Neuronal stem cell (in vitro differentiated cells): ENCODE results near the gene VDR.

ENCODE experiments used
- DNase-seq: peaks from one replicate; pipeline ENCODE4 v3.0.0-alpha.2; 2013; ENCODE audit warnings: low spot score
- H2AFZ ChIP-seq: one replicate; pipeline ENCODE4 v1.6.1; 2013; ENCODE audit warnings: mild to moderate bottlenecking, low read length, inconsistent platforms
- H2AK5ac ChIP-seq: 2 replicates; pipeline ENCODE4 v1.6.1; 2013; ENCODE audit warnings: low read depth, mild to moderate bottlenecking, inconsistent platforms, low read length, moderate library complexity, mixed read lengths
- H2BK120ac ChIP-seq: 2 replicates; pipeline ENCODE4 v1.6.1; 2013; ENCODE audit warnings: low read depth, mild to moderate bottlenecking, inconsistent platforms, low read length, moderate library complexity, mixed read lengths
- H2BK12ac ChIP-seq: one replicate; pipeline ENCODE4 v1.6.1; 2013; ENCODE audit warnings: low read length, inconsistent platforms
- H2BK15ac ChIP-seq: 2 replicates; pipeline ENCODE4 v1.6.1; 2013; ENCODE audit warnings: mild to moderate bottlenecking, low read length, inconsistent platforms, mixed read lengths
- H2BK5ac ChIP-seq: one replicate; pipeline ENCODE4 v1.6.1; 2013; ENCODE audit warnings: inconsistent platforms, mild to moderate bottlenecking, low read length, moderate library complexity
- H3K14ac ChIP-seq: one replicate; pipeline ENCODE4 v1.6.1; 2013; ENCODE audit warnings: low read length, inconsistent platforms
- H3K18ac ChIP-seq: 2 replicates; pipeline ENCODE4 v1.6.1; 2013; ENCODE audit warnings: low read length, inconsistent platforms
- H3K23ac ChIP-seq: 2 replicates; pipeline ENCODE4 v1.6.1; 2013; ENCODE audit warnings: low read depth, mild to moderate bottlenecking, mixed read lengths, low read length, inconsistent platforms; ENCODE audit not compliant: poor library complexity
- H3K27ac ChIP-seq: replicated peaks from 3 replicates; pipeline ENCODE4 v1.5.1; 2013; ENCODE audit warnings: low read length, inconsistent platforms
- H3K27me3 ChIP-seq, 3 experiments: 2 replicates each; pipeline ENCODE4 v1.6.1; 2013; ENCODE audit warnings: low read length in 3 of 3, mild to moderate bottlenecking in 2 of 3, inconsistent platforms in 1 of 3, low read depth in 1 of 3, mixed read lengths in 1 of 3, moderate library complexity in 1 of 3; ENCODE audit not compliant: control insufficient read depth in 3 of 3, insufficient read depth in 3 of 3
- H3K36me3 ChIP-seq, 2 donors: replicated peaks in 1 of 2; 2 replicates each; pipeline ENCODE4 v1.6.1; 2013; ENCODE audit warnings: low read length in 2 of 2; ENCODE audit not compliant: control insufficient read depth in 2 of 2, insufficient read depth in 2 of 2
- H3K4ac ChIP-seq: 2 replicates; pipeline ENCODE4 v1.6.1; 2013; ENCODE audit warnings: inconsistent platforms, mild to moderate bottlenecking, low read length, moderate library complexity
- H3K4me1 ChIP-seq, 2 donors: 1 replicate in 1 of 2; 2 replicates in 1 of 2; pipeline ENCODE4 v1.6.1; 2013; ENCODE audit warnings: low read length in 2 of 2, low read depth in 1 of 2; ENCODE audit not compliant: control insufficient read depth in 2 of 2, insufficient read depth in 1 of 2
- H3K4me2 ChIP-seq: one replicate; pipeline ENCODE4 v1.6.1; 2013; ENCODE audit warnings: mild to moderate bottlenecking, low read length, inconsistent platforms; ENCODE audit not compliant: insufficient read depth, poor library complexity, severe bottlenecking
- H3K4me3 ChIP-seq, 2 donors: 2 replicates each; pipeline ENCODE4 v1.5.1; 2013; ENCODE audit warnings: low read length in 2 of 2, mild to moderate bottlenecking in 2 of 2, inconsistent platforms in 1 of 2, moderate library complexity in 1 of 2
- H3K79me1 ChIP-seq: one replicate; pipeline ENCODE4 v1.6.1; 2013; ENCODE audit warnings: low read depth, mild to moderate bottlenecking, inconsistent platforms, low read length, moderate library complexity
- H3K9ac ChIP-seq: one replicate; pipeline ENCODE4 v1.6.1; 2013; ENCODE audit warnings: mild to moderate bottlenecking, low read depth, low read length, inconsistent platforms; ENCODE audit not compliant: poor library complexity
- H3K9me3 ChIP-seq, 2 donors: replicated peaks in 1 of 2; 2 replicates each; pipeline versions ENCODE3 to v1.6.1; 2013; ENCODE audit warnings: low read length in 2 of 2, mild to moderate bottlenecking in 2 of 2, inconsistent platforms in 1 of 2, low read depth in 1 of 2, mixed read lengths in 1 of 2, moderate library complexity in 1 of 2; ENCODE audit not compliant: control insufficient read depth in 2 of 2, insufficient read depth in 1 of 2
- H4K8ac ChIP-seq: one replicate; pipeline ENCODE4 v1.6.1; 2013; ENCODE audit warnings: low read depth, mild to moderate bottlenecking, inconsistent platforms, low read length, moderate library complexity
- H4K91ac ChIP-seq: one replicate; pipeline ENCODE4 v1.6.1; 2013; ENCODE audit warnings: low read length, low read depth, mild to moderate bottlenecking, inconsistent platforms; ENCODE audit not compliant: poor library complexity
- WGBS, 2 donors: extraction: QIAGEN DNeasy Blood & Tissue Kit; methylation state at CpG; one replicate each; pipeline ENCODE4 v1.1.7; 2013; ENCODE audit warnings: missing lambda C conversion rate in 2 of 2, mixed read lengths in 1 of 2; ENCODE audit not compliant: insufficient read length in 2 of 2, insufficient replicate concordance in 1 of 2; ENCODE audit errors: extremely low coverage in 2 of 2; 5-methylcytosine and 5-hydroxymethylcytosine counted together

Gene VDR

DNA sequence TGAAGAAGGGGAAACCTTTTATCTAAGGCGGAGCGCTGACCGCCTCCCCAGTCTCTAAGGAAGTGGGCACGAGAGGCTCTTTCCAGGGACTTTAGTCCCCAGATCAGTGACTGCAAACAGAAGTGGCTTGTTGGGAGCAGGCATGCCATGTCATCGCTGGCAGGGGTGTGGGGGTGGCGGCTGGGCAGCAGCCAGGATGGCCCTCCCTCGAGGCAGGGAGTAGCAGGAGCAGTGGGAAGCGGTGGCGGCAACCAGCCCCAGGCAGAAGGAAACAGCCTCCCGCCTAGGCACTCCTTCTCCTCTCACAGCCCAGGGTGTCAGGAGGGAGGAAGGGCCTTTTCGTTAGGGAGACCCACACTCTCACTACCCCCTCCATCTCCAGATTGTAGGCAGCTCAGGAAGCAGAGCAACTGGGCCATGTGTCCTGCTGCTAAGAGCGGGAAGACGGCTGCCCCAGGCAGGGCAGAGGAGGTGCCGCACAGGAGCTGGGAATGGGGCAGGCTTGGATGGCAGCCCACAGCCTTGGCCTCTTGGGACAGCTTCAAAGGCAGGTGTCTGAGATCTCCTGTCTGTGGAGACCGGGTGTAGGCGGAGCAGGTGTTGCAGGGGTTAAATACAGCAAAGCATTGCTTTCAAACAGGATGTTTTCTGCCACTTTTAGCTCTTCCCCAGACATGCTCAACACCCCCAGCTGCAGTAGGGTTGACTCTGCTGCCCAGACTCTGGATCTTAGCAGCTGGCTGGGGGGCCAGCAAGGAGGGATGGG lies 21.8 kb downstream of the VDR start:
- peak overlapping the region; percentile 30 for H4K8ac ChIP-seq

DNA sequence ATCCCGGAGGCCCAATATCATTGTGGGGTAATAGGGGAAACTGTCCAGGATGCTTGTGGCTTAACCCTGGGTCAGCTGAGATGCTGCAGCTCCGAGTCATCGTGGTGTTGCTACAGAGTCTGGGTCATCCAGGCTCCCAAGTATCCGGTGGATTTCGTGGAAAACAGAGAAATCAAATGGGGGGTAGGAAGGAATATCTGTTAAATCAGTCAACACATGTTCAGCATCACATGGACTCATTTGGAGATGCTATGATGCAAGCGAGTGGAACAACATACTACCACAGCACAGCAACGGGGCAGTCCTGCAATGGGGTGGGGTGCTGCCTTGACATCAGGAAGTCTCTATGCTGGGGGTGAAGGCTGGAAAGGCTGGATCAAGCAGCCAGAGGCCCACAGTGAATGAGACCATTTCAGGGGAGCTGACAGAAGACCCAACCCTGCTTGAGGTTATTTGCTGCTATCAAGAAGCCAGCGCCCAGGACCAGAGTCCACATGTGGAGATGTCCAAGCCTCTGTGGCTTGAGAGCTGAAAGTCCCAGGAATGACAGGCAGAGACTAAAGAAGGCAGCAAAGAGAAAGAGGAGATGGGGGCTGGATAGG lies 22.9 kb downstream of the VDR start:
- no peaks in the 10 kb centered on the region for H3K79me1 ChIP-seq
- H3K4me1 ChIP-seq = no peaks in the 10 kb centered on the region
- no peaks in the 10 kb centered on the region for H3K36me3 ChIP-seq
- H3K4me2 ChIP-seq = no peak overlapping the region
- H3K9me3 ChIP-seq = no peaks in the 10 kb centered on the region
- no peak overlapping the region for H2BK15ac ChIP-seq
- no peak overlapping the region for H2AK5ac ChIP-seq
- no peak overlapping the region for H3K9ac ChIP-seq
- no peak overlapping the region for H4K91ac ChIP-seq
- no peak overlapping the region for H2BK120ac ChIP-seq
- no peak overlapping the region for H2AFZ ChIP-seq
- WGBS, 2 donors = no CpG with 5 or more reads among the region's 8 CpGs
- no peak overlapping the region for H3K23ac ChIP-seq
- no peak overlapping the region for H3K27ac ChIP-seq
- H3K18ac ChIP-seq = peak overlapping the region; percentile 39
- no peak overlapping the region for H3K4me3 ChIP-seq
- peaks cover 0 to 8% (median 0%) of the 10 kb centered on the region in 3 experiments for H3K27me3 ChIP-seq
- H4K8ac ChIP-seq = no peak overlapping the region
- H2BK5ac ChIP-seq = no peak overlapping the region
- H3K14ac ChIP-seq = no peak overlapping the region
- no peak overlapping the region for H3K4ac ChIP-seq
- DNase-seq = no peak
- no peak overlapping the region for H2BK12ac ChIP-seq

More for the DNA sequence above, 21.8 kb downstream of the VDR start:
- Histone ChIP-seq H3K9ac (peak overlapping the region; percentile 7), H2BK15ac (peak overlapping the region; percentile 28), H3K14ac (no peak overlapping the region), H2BK5ac (no peak overlapping the region), H3K27me3 (peaks cover 0 to 8% (median 0%) of the 10 kb centered on the region in 3 experiments), H3K36me3 (no peaks in the 10 kb centered on the region), H4K91ac (no peak overlapping the region), H3K27ac (no peak overlapping the region), H3K4me2 (no peak overlapping the region), H2AFZ (no peak overlapping the region), H3K4ac (no peak overlapping the region), H3K4me3 (no peak overlapping the region), H3K23ac (peak overlapping the region; percentile 29), H3K79me1 (no peaks in the 10 kb centered on the region), H3K9me3 (no peaks in the 10 kb centered on the region), H2BK12ac (no peak overlapping the region), H3K4me1 (no peaks in the 10 kb centered on the region), H3K18ac (peak overlapping the region; percentile 58), H2AK5ac (peak overlapping the region; percentile 13), H2BK120ac (no peak overlapping the region)
- no peak for DNase-seq
- no CpG with 5 or more reads among the region's 16 CpGs for WGBS, 2 donors

DNA sequence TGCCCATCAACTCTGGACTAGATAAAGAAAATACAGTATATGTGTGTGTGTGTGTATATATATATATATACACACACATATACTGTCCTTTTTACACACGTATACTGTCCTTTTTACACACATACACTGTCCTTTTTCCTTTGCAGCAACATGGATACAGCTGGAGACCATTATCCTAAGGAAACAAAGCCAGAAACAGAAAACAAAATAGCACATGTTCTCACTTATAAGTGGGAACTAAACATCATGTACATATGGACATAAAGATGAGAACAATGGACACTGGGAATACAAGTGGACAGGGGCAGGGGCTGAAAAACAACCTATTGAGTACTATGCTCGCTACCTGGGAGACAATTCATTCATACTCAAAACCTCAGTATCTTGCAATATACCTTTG lies 23.7 kb downstream of the VDR start:
- H2BK120ac ChIP-seq = no peak overlapping the region
- DNase-seq = no peak
- no peak overlapping the region for H2AFZ ChIP-seq
- no peaks in the 10 kb centered on the region for H3K36me3 ChIP-seq
- no peak overlapping the region for H3K27ac ChIP-seq
- H4K91ac ChIP-seq = no peak overlapping the region
- no CpG with 5 or more reads among the region's 2 CpGs for WGBS, 2 donors
- H3K23ac ChIP-seq = no peak overlapping the region
- no peaks in the 10 kb centered on the region for H3K4me1 ChIP-seq
- H2BK5ac ChIP-seq = no peak overlapping the region
- H3K4me2 ChIP-seq = no peak overlapping the region
- H3K9me3 ChIP-seq = no peaks in the 10 kb centered on the region
- no peak overlapping the region for H2AK5ac ChIP-seq
- H3K27me3 ChIP-seq = peaks cover 0 to 12% (median 0%) of the 10 kb centered on the region in 3 experiments
- no peaks in the 10 kb centered on the region for H3K79me1 ChIP-seq
- H2BK15ac ChIP-seq = no peak overlapping the region
- no peak overlapping the region for H3K18ac ChIP-seq
- no peak overlapping the region for H2BK12ac ChIP-seq
- no peak overlapping the region for H3K9ac ChIP-seq
- H4K8ac ChIP-seq = no peak overlapping the region
- no peak overlapping the region for H3K14ac ChIP-seq
- no peak overlapping the region for H3K4me3 ChIP-seq
- H3K4ac ChIP-seq = no peak overlapping the region

DNA sequence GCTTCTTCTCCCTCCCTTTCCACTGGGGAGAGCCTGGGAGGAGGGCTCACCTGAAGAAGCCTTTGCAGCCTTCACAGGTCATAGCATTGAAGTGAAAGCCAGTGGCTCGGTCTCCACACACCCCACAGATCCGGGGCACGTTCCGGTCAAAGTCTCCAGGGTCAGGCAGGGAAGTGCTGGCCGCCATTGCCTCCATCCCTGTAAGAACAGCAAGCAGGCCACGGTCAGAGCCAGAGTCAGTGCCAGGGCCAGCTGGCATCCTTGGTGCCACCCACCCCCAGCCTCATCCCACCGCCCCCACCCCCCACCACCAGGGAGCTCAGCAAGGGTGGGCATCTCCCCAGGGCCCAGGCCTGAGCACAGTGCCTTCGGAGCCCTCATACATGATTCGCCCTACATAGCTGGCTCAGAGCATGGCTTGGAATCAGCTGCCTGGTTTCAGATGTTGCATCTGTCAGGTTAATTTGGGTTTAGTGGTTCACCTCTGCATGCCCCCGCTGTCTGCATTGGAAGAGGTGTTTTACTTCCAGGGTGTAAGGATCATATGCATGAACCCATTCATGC lies 25.8 kb downstream of the VDR start:
- Histone ChIP-seq H3K4me2 (no peak overlapping the region), H2BK120ac (no peak overlapping the region), H3K36me3 (no peaks in the 10 kb centered on the region), H3K27ac (no peak overlapping the region), H4K91ac (no peak overlapping the region), H3K9me3 (no peaks in the 10 kb centered on the region), H3K4me3 (no peak overlapping the region), H3K4ac (no peak overlapping the region), H2BK5ac (no peak overlapping the region), H4K8ac (no peak overlapping the region), H2AFZ (no peak overlapping the region), H3K4me1 (no peaks in the 10 kb centered on the region), H3K14ac (no peak overlapping the region), H3K23ac (no peak overlapping the region), H3K9ac (no peak overlapping the region), H2AK5ac (no peak overlapping the region), H2BK15ac (no peak overlapping the region), H2BK12ac (no peak overlapping the region), H3K79me1 (no peaks in the 10 kb centered on the region), H3K18ac (no peak overlapping the region), H3K27me3 (peaks cover 0 to 18% (median 0%) of the 10 kb centered on the region in 3 experiments)
- WGBS, 2 donors = no CpG with 5 or more reads among the region's 10 CpGs
- DNase-seq = no peak
